ENCODE data around the gene LIPK.
"Not testable (repeated sequence)": the region's sequence is repeated elsewhere in the genome, so short reads cannot be mapped to it uniquely, and the experiment has no call there.

The LIPK gene

GRCh38 chr10:88725798-88726197, 19.7 kb downstream of the LIPK start:
- DNase-seq: no peak

GRCh38 chr10:88728107-88728763, 22.2 kb downstream of the LIPK start:
- DNase-seq: no peak

GRCh38 chr10:88730864-88731263, 24.8 kb downstream of the LIPK start:
- DNase-seq: no peak

- peak; percentile 43 for DNase-seq
Measured at GRCh38 chr10:88731296-88731695, 25.2 kb downstream of the LIPK start.

GRCh38 chr10:88733215-88733614, 27.2 kb downstream of the LIPK start:
- no peak for DNase-seq

- no peak for DNase-seq
Measured at GRCh38 chr10:88735661-88736060, 29.6 kb downstream of the LIPK start.

- not testable (repeated sequence) for DNase-seq
Measured at GRCh38 chr10:88741921-88742320, 35.9 kb downstream of the LIPK start.

GRCh38 chr10:88742448-88742847, 36.4 kb downstream of the LIPK start:
- DNase-seq: no peak

GRCh38 chr10:88744002-88744401, 38.0 kb downstream of the LIPK start:
- no peak for DNase-seq

- no peak for DNase-seq
Measured at GRCh38 chr10:88745633-88746032, 39.6 kb downstream of the LIPK start.

GRCh38 chr10:88754287-88754686, 48.2 kb downstream of the LIPK start:
- DNase-seq: no peak

- DNase-seq: peak; percentile 18
Measured at GRCh38 chr10:88755753-88756152, 49.7 kb downstream of the LIPK start.

- no peak for DNase-seq
Measured at GRCh38 chr10:88756660-88757059, 50.6 kb downstream of the LIPK start.

GRCh38 chr10:88759366-88760101, 53.5 kb downstream of the LIPK start, which contains the start of gene LIPN:
TSS of gene LIPN (plus strand) at chr10:88760020. CDS start at chr10:88761406, 1,386 bp downstream.
- DNase-seq: peak; percentile 73

- DNase-seq: no peak
Measured at GRCh38 chr10:88762906-88763305, 56.9 kb downstream of the LIPK start.

GRCh38 chr10:88763441-88763840, 57.4 kb downstream of the LIPK start:
- no peak for DNase-seq

- DNase-seq: no peak
Measured at GRCh38 chr10:88764110-88764509, 58.1 kb downstream of the LIPK start.

- DNase-seq: no peak
Measured at GRCh38 chr10:88765816-88766215, 59.8 kb downstream of the LIPK start.

- DNase-seq: no peak
Measured at GRCh38 chr10:88769384-88769783, 63.3 kb downstream of the LIPK start.

GRCh38 chr10:88781206-88781605, 75.2 kb downstream of the LIPK start:
- no peak for DNase-seq

GRCh38 chr10:88782222-88782621, 76.2 kb downstream of the LIPK start:
- no peak for DNase-seq

- DNase-seq: no peak
Measured at GRCh38 chr10:88783724-88784123, 77.7 kb downstream of the LIPK start.

- no peak for DNase-seq
Measured at GRCh38 chr10:88786032-88786770, 80.2 kb downstream of the LIPK start.

- no peak for DNase-seq
Measured at GRCh38 chr10:88787463-88787862, 81.4 kb downstream of the LIPK start.
